ENCODE measurements around the gene DCLK1.

DNA sequence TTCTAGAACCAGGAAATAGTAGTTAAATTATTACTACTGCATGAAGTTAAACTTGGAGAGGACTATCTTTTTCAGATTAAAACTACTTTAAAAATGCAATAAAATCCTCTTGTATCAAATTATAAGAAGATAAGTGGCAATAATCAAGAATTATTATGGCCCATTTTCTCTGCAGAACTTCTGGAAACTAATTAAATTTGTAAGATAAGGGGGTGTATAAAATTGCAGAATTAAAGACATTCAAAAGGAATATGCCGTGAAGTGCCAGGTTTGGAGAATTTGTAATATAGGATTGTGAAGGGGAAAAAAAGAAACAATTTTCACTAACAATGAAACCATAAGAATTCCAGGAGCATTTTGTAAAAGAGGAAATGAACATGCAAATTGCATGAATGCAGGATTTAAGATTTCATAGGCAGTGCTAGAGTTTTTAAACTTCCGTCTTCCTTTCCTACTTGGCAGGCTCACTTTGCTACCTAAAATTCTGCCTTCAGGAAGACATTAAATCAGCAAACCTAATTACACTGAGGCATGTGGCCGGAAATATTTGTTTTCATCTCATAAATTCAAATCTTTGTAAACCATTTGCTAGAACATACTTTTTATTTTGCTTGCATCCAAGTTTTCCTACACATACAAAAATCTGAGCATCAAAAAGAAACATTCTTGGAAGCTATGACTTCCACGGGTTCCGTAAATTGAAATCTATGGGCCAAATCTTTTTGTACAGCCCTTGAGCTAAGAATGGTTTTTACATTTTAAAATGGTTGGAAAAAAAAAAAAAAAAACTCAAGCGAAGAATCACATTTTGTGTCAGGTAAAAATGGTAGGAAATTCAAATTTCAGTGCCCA, 166.9 kb downstream of the DCLK1 start:
- no peak for TF ChIP-seq POLR2A (IDR thresholded peaks at IDR 0.05)
- no peak for TF ChIP-seq CTCF (IDR thresholded peaks at IDR 0.05)
- no peak for TF ChIP-seq EP300 (IDR thresholded peaks at IDR 0.05)

All from tibial nerve (tissue), 4 donors.